IMR-90 (cell line): ENCODE measurements around the gene TRIM10. TPM values are rescaled to one million over a fixed set of nuclear protein-coding genes. Genes with fewer than 3 reads are reported as not detected.

Experiments
- ATAC-seq: fragments of 200-7000 bp; cut with Tn5 transposase; 2 replicates; pipeline ENCODE4 v1.9.1; 2020; ENCODE audit warnings: low read depth, mild to moderate bottlenecking, moderate library complexity
- BruUV-seq: library from RNA; stranded (reverse); fragments of 400-500 nt; replicated peaks from 2 replicates; lab custom pipeline; 2021; lab: Mats Ljungman, UMichigan
- CTCF ChIA-PET: fragments of 300-600 bp; formaldehyde crosslinking; extraction: SDS; loops from one replicate; lab custom pipeline; 2021; ENCODE audit warnings: antibody characterized with exemption; lab: Yijun Ruan, JAX
- POLR2A ChIA-PET: fragments of 300-600 bp; sonication (Branson Sonifier 250); formaldehyde crosslinking; loops from one replicate; lab custom pipeline; 2022; ENCODE audit warnings: antibody characterized with exemption; ENCODE audit not compliant: unreplicated experiment; lab: Charles Lee
- DNase-seq: peaks from one replicate; pipeline ENCODE4 v3.0.0; 2013
- H2AFZ ChIP-seq: replicated peaks from 2 replicates; pipeline ENCODE3; 2013; ENCODE audit warnings: low read length, mild to moderate bottlenecking; ENCODE audit not compliant: poor library complexity
- H2AK5ac ChIP-seq: 2 replicates; pipeline ENCODE4 v1.6.1; 2013; ENCODE audit warnings: low read depth, low read length, inconsistent platforms
- H2AK9ac ChIP-seq: replicated peaks from 2 replicates; pipeline ENCODE3; 2013; ENCODE audit warnings: mild to moderate bottlenecking, low read depth, low read length, moderate library complexity; ENCODE audit not compliant: poor library complexity
- H2BK120ac ChIP-seq: 2 replicates; pipeline ENCODE4 v1.6.1; 2013; ENCODE audit warnings: low read depth, low read length, inconsistent platforms
- H2BK15ac ChIP-seq: 3 replicates; pipeline ENCODE4 v1.6.1; 2013; ENCODE audit warnings: low read depth, low read length, inconsistent platforms
- H2BK20ac ChIP-seq: 2 replicates; pipeline ENCODE4 v1.6.1; 2013; ENCODE audit warnings: low read depth, mild to moderate bottlenecking, inconsistent platforms, low read length, moderate library complexity
- H2BK5ac ChIP-seq: 2 replicates; pipeline ENCODE4 v1.6.1; 2013; ENCODE audit warnings: mild to moderate bottlenecking, low read depth, low read length, inconsistent platforms; ENCODE audit not compliant: poor library complexity, severe bottlenecking
- H3K14ac ChIP-seq: replicated peaks from 2 replicates; pipeline ENCODE4 v1.6.1; 2013; ENCODE audit warnings: low read depth, low read length, inconsistent platforms
- H3K18ac ChIP-seq: 2 replicates; pipeline ENCODE4 v1.6.1; 2013; ENCODE audit warnings: low read depth, low read length, control low read depth
- H3K23ac ChIP-seq: 2 replicates; pipeline ENCODE4 v1.6.1; 2013; ENCODE audit warnings: low read depth, low read length, inconsistent platforms
- H3K27ac ChIP-seq: 2 replicates; pipeline ENCODE4 v1.5.1; 2013; ENCODE audit warnings: mild to moderate bottlenecking, control low read depth, low read length; ENCODE audit not compliant: insufficient read depth
- H3K27me3 ChIP-seq: 2 replicates; pipeline ENCODE4 v1.6.1; 2013; ENCODE audit warnings: low read length; ENCODE audit not compliant: control insufficient read depth, insufficient read depth
- H3K36me3 ChIP-seq: 2 replicates; pipeline ENCODE4 v1.6.1; 2013; ENCODE audit warnings: low read length, mixed read lengths; ENCODE audit not compliant: control insufficient read depth, insufficient read depth
- H3K4ac ChIP-seq: 2 replicates; pipeline ENCODE4 v1.6.1; 2013; ENCODE audit warnings: low read depth, low read length, inconsistent platforms
- H3K4me1 ChIP-seq: 2 replicates; pipeline ENCODE4 v1.6.1; 2013; ENCODE audit warnings: low read length, mixed read lengths; ENCODE audit not compliant: control insufficient read depth, insufficient read depth
- H3K4me2 ChIP-seq: 2 replicates; pipeline ENCODE4 v1.6.1; 2013; ENCODE audit warnings: low read depth, mild to moderate bottlenecking, control low read depth, low read length, moderate library complexity
- H3K4me3 ChIP-seq: 2 replicates; pipeline ENCODE4 v1.5.1; 2013; ENCODE audit warnings: low read depth, mild to moderate bottlenecking, control low read depth, low read length, moderate library complexity; ENCODE audit not compliant: insufficient read depth
- H3K56ac ChIP-seq: 2 replicates; pipeline ENCODE4 v1.6.1; 2013; ENCODE audit warnings: low read length, inconsistent platforms; ENCODE audit not compliant: insufficient read depth; ENCODE audit errors: extremely low read depth
- H3K79me1 ChIP-seq, 2 experiments: 2 replicates each; pipeline ENCODE4 v1.6.1; 2013; ENCODE audit warnings: low read length in 2 of 2, inconsistent platforms in 1 of 2, low read depth in 1 of 2
- H3K9ac ChIP-seq: 2 replicates; pipeline ENCODE4 v1.6.1; 2013; ENCODE audit warnings: low read depth, low read length, control low read depth
- H3K9me1 ChIP-seq: 2 replicates; pipeline ENCODE4 v1.6.1; 2013; ENCODE audit warnings: low read length, inconsistent platforms; ENCODE audit not compliant: insufficient read depth
- H3K9me3 ChIP-seq: 2 replicates; pipeline ENCODE4 v1.6.1; 2013; ENCODE audit warnings: low read length; ENCODE audit not compliant: control insufficient read depth, insufficient read depth
- H4K20me1 ChIP-seq: 2 replicates; pipeline ENCODE4 v1.6.1; 2013; ENCODE audit warnings: low read length, inconsistent platforms; ENCODE audit not compliant: insufficient read depth
- H4K5ac ChIP-seq: 2 replicates; pipeline ENCODE4 v1.6.1; 2013; ENCODE audit warnings: mild to moderate bottlenecking, low read depth, low read length, control low read depth
- H4K8ac ChIP-seq, 2 experiments: 2 replicates each; pipeline ENCODE4 v1.6.1; 2013; ENCODE audit warnings: low read depth in 2 of 2, low read length in 2 of 2, control low read depth in 1 of 2, inconsistent platforms in 1 of 2
- H4K91ac ChIP-seq: 2 replicates; pipeline ENCODE4 v1.6.1; 2013; ENCODE audit warnings: low read depth, low read length, inconsistent platforms; ENCODE audit not compliant: insufficient read depth
- CEBPB ChIP-seq: IDR thresholded peaks from 2 replicates; pipeline ENCODE4 v1.6.1; 2012; ENCODE audit warnings: low read depth, low read length, improper control_type of control experiment
- CHD1 ChIP-seq: IDR thresholded peaks from 2 replicates; pipeline ENCODE4 v1.6.1; 2012; ENCODE audit warnings: low read depth, low read length, improper control_type of control experiment
- FOS ChIP-seq: fragments of 150-350 bp; IDR thresholded peaks from 2 replicates; pipeline ENCODE4 v1.6.1; 2016; ENCODE audit warnings: low read depth, low read length
- MAFK ChIP-seq: IDR thresholded peaks from 2 replicates; pipeline ENCODE4 v1.6.1; 2012; ENCODE audit warnings: low read depth, low read length, improper control_type of control experiment
- MAZ ChIP-seq: IDR thresholded peaks from 2 replicates; pipeline ENCODE4 v1.6.1; 2012; ENCODE audit warnings: low read depth, mild to moderate bottlenecking, low read length, improper control_type of control experiment, moderate library complexity, borderline replicate concordance
- MXI1 ChIP-seq: IDR thresholded peaks from 2 replicates; pipeline ENCODE4 v1.6.1; 2012; ENCODE audit warnings: low read depth, mild to moderate bottlenecking, low read length, moderate library complexity, borderline replicate concordance
- NFE2L2 ChIP-seq: fragments of 150-350 bp; IDR thresholded peaks from 2 replicates; pipeline ENCODE4 v1.6.1; 2016; ENCODE audit warnings: low read depth, mild to moderate bottlenecking, low read length
- POLR2A ChIP-seq: IDR thresholded peaks from 2 replicates; pipeline ENCODE4 v1.6.1; 2012; ENCODE audit warnings: mild to moderate bottlenecking, low read depth, low read length
- RAD21 ChIP-seq: IDR thresholded peaks from 2 replicates; pipeline ENCODE4 v1.6.1; 2012; ENCODE audit warnings: low read length, improper control_type of control experiment
- RCOR1 ChIP-seq: IDR thresholded peaks from 2 replicates; pipeline ENCODE4 v1.6.1; 2012; ENCODE audit warnings: mild to moderate bottlenecking, low read length, improper control_type of control experiment; ENCODE audit not compliant: insufficient replicate concordance
- RFX5 ChIP-seq: IDR thresholded peaks from 2 replicates; pipeline ENCODE4 v1.8.0; 2012; ENCODE audit warnings: low read depth, mild to moderate bottlenecking, low read length, moderate library complexity
- SMC3 ChIP-seq: fragments of 150-350 bp; IDR thresholded peaks from 2 replicates; pipeline ENCODE4 v1.6.1; 2016; ENCODE audit warnings: low read depth, mild to moderate bottlenecking, antibody characterized with exemption, low read length, moderate library complexity
- USF2 ChIP-seq: fragments of 150-350 bp; IDR thresholded peaks from 2 replicates; pipeline ENCODE4 v1.6.1; 2017; ENCODE audit warnings: mild to moderate bottlenecking, antibody characterized with exemption, low read length, low read depth
- WGBS, 2 experiments: methylation state at CpG; one replicate each; pipeline versions ENCODE4 v1.1.5 to v1.1.7; 2013; ENCODE audit warnings: missing lambda C conversion rate in 2 of 2; ENCODE audit not compliant: insufficient read length in 1 of 2; ENCODE audit errors: extremely low coverage in 2 of 2; 5-methylcytosine and 5-hydroxymethylcytosine counted together
- dilution Hi-C: fragments of 300-500 bp; cut with HindIII; formaldehyde crosslinking; loops from one replicate; pipeline ENCODE4 v1.14.3; 2018; ENCODE audit warnings: low sequenced_read_pairs; ENCODE audit not compliant: unreplicated experiment
- in situ Hi-C: fragments of 300-500 bp; cut with MboI; formaldehyde crosslinking; loops from 3 replicates; pipeline ENCODE4 v1.14.3; 2019; ENCODE audit warnings: low sequenced_read_pairs, inconsistent platforms, mixed read lengths
- intact Hi-C: fragments of 100-400 bp; cut with micrococcal nuclease; formaldehyde crosslinking; loops from 2 replicates; pipeline ENCODE4 v1.10.0; 2022
- polyA plus RNA-seq, 3 experiments: library from polyadenylated mRNA; depleted of rRNA; stranded (reverse); fragments of >200 nt; gene quantifications; 2 replicates each; pipeline ENCODE4 v1.2.3, GENCODE V29; 2012; ENCODE audit warnings: low replicate concordance in 1 of 3
- total RNA-seq: library from RNA; depleted of rRNA; stranded (reverse); fragments of >200 nt; gene quantifications from 2 replicates; pipeline ENCODE4 v1.2.3, GENCODE V29; 2012
- TF ChIP-seq, protein P1 (sequence below): conservative IDR thresholded peaks from 2 replicates; pipeline ENCODE4 v1.5.1; 2012; ENCODE audit warnings: mild to moderate bottlenecking, low read depth, low read length, improper control_type of control experiment
- TF ChIP-seq, protein P2 (sequence below): fragments of 150-350 bp; IDR thresholded peaks from 2 replicates; pipeline ENCODE4 v1.6.1; 2016; ENCODE audit warnings: low read depth, mild to moderate bottlenecking, low read length, moderate library complexity, borderline replicate concordance

TRIM10 gene
- total and polyA plus RNA-seq, 2 of the 4 experiments (the other 2 are of a cell fraction) = not detected

DNA sequence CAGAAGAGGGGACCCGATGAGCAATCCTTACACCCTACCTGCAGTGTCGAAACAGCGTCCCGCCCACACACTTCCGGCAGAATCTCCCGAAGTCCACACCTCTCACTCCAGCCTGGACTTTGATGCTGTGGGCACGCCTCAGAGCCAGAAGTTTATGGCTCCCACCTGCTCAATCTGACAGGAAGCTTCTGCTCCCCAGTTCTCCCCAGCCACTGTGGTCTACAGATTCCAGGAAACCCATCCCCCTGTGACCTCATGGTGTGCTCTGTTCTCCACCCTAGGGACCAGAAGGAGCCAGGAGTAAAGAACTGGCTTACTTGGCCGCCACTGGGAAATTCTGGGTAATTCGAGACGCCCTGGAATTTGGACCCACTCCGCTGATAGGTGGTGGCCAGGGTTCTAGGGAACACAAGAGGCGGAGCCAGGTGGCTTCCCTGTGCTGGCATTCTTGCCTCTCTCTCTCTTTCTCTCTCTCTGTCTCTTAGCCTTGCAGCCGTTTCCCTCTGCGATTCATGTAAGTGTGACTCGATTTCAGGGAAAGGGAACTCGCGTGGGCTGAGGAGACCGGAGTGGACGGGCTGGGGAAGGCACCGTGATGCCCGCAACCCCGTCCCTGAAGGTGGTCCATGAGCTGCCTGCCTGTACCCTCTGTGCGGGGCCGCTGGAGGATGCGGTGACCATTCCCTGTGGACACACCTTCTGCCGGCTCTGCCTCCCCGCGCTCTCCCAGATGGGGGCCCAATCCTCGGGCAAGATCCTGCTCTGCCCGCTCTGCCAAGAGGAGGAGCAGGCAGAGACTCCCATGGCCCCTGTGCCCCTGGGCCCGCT, 2.3 kb upstream of the TRIM10 start, which contains the start of gene TRIM15:
Gene TRIM15 (plus strand): TSS at position 457 of the 828 bp plus-strand sequence. CDS start 139 bp downstream, at position 596.
- in situ Hi-C loops = no loop called here
- Histone ChIP-seq H3K23ac (no peak within 1 kb of the TSS), H3K9me3 (no peaks in the 10 kb centered on the region), H3K27me3 (peaks cover 37% of the 10 kb centered on the region), H2AK9ac (no peak within 1 kb of the TSS), H3K27ac (no peak within 1 kb of the TSS), H4K91ac (no peak within 1 kb of the TSS), H4K20me1 (no peaks in the 10 kb centered on the region), H3K9me1 (no peaks in the 10 kb centered on the region), H3K14ac (no peak within 1 kb of the TSS), H3K18ac (no peak within 1 kb of the TSS), H3K9ac (no peak within 1 kb of the TSS), H4K8ac (no peak within 1 kb of the TSS), H2BK20ac (no peak within 1 kb of the TSS), H3K79me1 (no peaks in the 10 kb centered on the region), H2AK5ac (no peak within 1 kb of the TSS), H2BK15ac (no peak within 1 kb of the TSS), H3K4me3 (no peak within 1 kb of the TSS), H3K4ac (no peak within 1 kb of the TSS), H2BK120ac (no peak within 1 kb of the TSS), H3K36me3 (no peaks in the 10 kb centered on the region), H3K4me2 (no peak within 1 kb of the TSS), H4K5ac (no peak within 1 kb of the TSS), H2BK5ac (no peak within 1 kb of the TSS), H3K56ac (no peak within 1 kb of the TSS), H2AFZ (no peak within 1 kb of the TSS), H3K4me1 (no peaks in the 10 kb centered on the region)
- ATAC-seq (no peak), DNase-seq (no peak)
- CTCF ChIA-PET = no interaction called here
- POLR2A ChIA-PET = no interaction called here
- intact Hi-C loops = no loop called here
- 74% methylated on average over 15 of the region's 31 CpGs; no CpG with 5 or more reads in 1 of the 2 experiments for WGBS, 2 experiments
- no TSS peak for BruUV-seq
- dilution Hi-C loops = no loop called here
- TF ChIP-seq NFE2L2 (no peak), SMC3 (no peak), RCOR1 (no peak), USF2 (no peak), MAFK (no peak), MXI1 (no peak), RFX5 (no peak), RAD21 (no peak), MAZ (no peak), POLR2A (no peak), CHD1 (no peak), FOS (no peak), CEBPB (no peak)
- TF ChIP-seq, protein P1, sequence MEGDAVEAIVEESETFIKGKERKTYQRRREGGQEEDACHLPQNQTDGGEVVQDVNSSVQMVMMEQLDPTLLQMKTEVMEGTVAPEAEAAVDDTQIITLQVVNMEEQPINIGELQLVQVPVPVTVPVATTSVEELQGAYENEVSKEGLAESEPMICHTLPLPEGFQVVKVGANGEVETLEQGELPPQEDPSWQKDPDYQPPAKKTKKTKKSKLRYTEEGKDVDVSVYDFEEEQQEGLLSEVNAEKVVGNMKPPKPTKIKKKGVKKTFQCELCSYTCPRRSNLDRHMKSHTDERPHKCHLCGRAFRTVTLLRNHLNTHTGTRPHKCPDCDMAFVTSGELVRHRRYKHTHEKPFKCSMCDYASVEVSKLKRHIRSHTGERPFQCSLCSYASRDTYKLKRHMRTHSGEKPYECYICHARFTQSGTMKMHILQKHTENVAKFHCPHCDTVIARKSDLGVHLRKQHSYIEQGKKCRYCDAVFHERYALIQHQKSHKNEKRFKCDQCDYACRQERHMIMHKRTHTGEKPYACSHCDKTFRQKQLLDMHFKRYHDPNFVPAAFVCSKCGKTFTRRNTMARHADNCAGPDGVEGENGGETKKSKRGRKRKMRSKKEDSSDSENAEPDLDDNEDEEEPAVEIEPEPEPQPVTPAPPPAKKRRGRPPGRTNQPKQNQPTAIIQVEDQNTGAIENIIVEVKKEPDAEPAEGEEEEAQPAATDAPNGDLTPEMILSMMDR = no peak
- TF ChIP-seq, protein P2, sequence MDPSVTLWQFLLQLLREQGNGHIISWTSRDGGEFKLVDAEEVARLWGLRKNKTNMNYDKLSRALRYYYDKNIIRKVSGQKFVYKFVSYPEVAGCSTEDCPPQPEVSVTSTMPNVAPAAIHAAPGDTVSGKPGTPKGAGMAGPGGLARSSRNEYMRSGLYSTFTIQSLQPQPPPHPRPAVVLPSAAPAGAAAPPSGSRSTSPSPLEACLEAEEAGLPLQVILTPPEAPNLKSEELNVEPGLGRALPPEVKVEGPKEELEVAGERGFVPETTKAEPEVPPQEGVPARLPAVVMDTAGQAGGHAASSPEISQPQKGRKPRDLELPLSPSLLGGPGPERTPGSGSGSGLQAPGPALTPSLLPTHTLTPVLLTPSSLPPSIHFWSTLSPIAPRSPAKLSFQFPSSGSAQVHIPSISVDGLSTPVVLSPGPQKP = no peak
